GM10248 (cell line): ENCODE measurements around the gene ITGA1.
A peak's percentile ranks its signal among the peaks of the same experiment; 100 is the strongest.

ENCODE experiments used
- CTCF ChIA-PET: fragments of 300-600 bp; sonication (Branson Sonifier 250); formaldehyde crosslinking; extraction: SDS; loops from one replicate; lab custom pipeline; 2021; ENCODE audit warnings: antibody characterized with exemption; lab: Yijun Ruan, JAX
- POLR2A ChIA-PET: fragments of 350-650 bp; sonication (Branson Sonifier 250); formaldehyde crosslinking; extraction: SDS; loops from one replicate; lab custom pipeline; 2020; ENCODE audit warnings: antibody characterized with exemption; lab: Yijun Ruan, JAX
- DNase-seq: peaks from one replicate; pipeline ENCODE4 v3.0.0; 2012; ENCODE audit errors: extremely low spot score
- TF ChIP-seq, protein P1 (sequence below): IDR thresholded peaks from 2 replicates; pipeline ENCODE4 v1.5.1; 2012; ENCODE audit warnings: mild to moderate bottlenecking, low read depth; ENCODE audit errors: extremely low read depth, missing control alignments, control extremely low read depth

Gene ITGA1

DNA sequence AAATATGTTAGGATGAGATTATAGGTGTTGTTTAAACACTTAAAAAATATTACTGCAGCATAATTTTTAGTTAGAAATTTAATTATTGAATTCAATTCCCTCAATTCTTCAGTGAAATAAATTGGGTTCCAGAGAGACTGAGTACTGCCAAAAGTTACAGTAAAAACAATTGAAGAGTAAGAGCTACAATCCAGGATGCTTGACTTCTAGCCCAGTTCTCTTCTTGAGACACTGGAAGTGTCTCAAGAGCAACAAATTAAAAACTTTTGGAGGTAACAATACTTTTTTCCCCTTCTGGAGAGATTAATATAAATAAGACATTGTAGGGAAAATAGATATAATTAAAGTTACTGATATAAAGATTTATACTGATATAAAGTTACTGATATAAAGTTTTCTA lies 8.3 kb downstream of the ITGA1 start:
- POLR2A ChIA-PET = no interaction called here
- CTCF ChIA-PET = interaction anchor here (1.2 kb wide), 1 partner anchor 120 kb away, joined by 3 read pairs; no protein-coding TSS in a partner anchor
- DNase-seq = no peak
- TF ChIP-seq, protein P1, sequence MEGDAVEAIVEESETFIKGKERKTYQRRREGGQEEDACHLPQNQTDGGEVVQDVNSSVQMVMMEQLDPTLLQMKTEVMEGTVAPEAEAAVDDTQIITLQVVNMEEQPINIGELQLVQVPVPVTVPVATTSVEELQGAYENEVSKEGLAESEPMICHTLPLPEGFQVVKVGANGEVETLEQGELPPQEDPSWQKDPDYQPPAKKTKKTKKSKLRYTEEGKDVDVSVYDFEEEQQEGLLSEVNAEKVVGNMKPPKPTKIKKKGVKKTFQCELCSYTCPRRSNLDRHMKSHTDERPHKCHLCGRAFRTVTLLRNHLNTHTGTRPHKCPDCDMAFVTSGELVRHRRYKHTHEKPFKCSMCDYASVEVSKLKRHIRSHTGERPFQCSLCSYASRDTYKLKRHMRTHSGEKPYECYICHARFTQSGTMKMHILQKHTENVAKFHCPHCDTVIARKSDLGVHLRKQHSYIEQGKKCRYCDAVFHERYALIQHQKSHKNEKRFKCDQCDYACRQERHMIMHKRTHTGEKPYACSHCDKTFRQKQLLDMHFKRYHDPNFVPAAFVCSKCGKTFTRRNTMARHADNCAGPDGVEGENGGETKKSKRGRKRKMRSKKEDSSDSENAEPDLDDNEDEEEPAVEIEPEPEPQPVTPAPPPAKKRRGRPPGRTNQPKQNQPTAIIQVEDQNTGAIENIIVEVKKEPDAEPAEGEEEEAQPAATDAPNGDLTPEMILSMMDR = no peak

- POLR2A ChIA-PET = no interaction called here
- CTCF ChIA-PET = no interaction called here
- TF ChIP-seq, protein P1 = no peak
- DNase-seq = no peak
Measured at GRCh38 chr5:52796516-52797103, 8.9 kb downstream of the ITGA1 start.

- ChIA-PET POLR2A (interaction anchor here (0.7 to 0.9 kb wide), 2 partner anchors 27 to 33 kb away, joined by 3 to 4 read pairs; no protein-coding TSS in a partner anchor), CTCF (interaction anchor here (0.8 to 2.8 kb wide), 11 partner anchors 9 to 297 kb away, joined by 3 to 13 read pairs (median 4); partner anchors contain the start of genes ITGA1 and PELO)
- DNase-seq = no peak
- TF ChIP-seq, protein P1 = no peak
Measured at GRCh38 chr5:52798938-52799337, 11.2 kb downstream of the ITGA1 start.

DNA sequence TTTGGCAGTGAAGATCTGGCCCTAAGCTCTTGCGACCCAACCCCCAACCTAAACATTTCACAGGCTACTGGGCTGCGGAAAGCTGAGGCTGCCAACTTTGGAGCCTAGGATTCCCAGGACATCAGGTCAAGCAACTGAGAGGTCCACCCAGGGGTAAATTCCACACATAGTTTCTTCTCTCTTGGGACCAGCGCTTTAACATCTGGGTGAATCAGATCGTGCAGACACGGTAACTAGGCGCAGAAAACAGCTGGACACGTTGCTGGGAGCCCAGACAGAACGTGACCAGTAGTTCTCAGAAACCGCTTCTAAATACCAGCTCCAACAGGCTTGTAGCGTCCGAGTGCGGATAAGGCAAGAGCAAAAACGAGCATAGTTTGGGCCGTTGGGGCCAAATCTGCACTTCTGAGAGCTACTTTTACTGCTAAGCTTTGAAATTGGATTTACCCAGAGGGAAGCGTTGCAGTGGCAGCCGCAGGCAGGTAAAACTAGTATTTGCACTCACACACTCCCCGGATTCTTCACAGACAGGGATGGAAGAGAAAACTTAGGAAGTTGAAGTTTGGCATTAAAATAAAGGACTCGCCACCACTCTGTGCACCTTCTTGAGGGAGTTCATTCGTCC lies 11.8 kb downstream of the ITGA1 start:
- peak; percentile 3 for DNase-seq
- TF ChIP-seq, protein P1 = no peak
- ChIA-PET CTCF (interaction anchor here (0.8 to 2.8 kb wide), 10 partner anchors 9 to 296 kb away, joined by 3 to 13 read pairs (median 4); partner anchors contain the start of genes ITGA1 and PELO), POLR2A (interaction anchor here (0.7 to 1.0 kb wide), 3 partner anchors 10 to 34 kb away, joined by 3 to 4 read pairs (median 3); no protein-coding TSS in a partner anchor)

DNA sequence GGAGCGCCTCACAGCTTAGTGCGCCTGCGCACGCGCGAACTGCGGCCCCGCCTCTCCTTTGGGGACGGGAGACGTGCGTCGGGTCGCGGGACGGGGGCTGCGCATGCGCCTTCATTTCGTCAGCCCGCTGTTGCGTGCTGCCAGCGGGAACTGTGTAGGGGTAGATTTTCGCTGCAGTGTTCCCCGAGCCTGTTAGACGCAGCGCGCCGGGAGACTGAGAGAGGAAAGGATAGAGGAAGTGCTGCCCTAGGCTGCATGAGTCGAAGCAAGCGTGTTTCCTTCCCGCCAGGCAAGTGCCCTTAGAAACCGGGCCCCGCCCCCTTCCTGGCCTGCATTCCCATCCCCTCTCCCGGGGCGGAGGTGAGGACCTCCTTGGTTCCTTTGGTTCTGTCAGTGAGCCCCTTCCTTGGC lies 12.3 kb downstream of the ITGA1 start:
- CTCF ChIA-PET = interaction anchor here (0.8 to 2.8 kb wide), 9 partner anchors 8 to 296 kb away, joined by 3 to 13 read pairs (median 6); partner anchors contain the start of genes ITGA1 and PELO
- POLR2A ChIA-PET = interaction anchor here (0.9 to 1.0 kb wide), 2 partner anchors 10 to 26 kb away, joined by 3 to 4 read pairs; no protein-coding TSS in a partner anchor
- DNase-seq = peak; percentile 94
- TF ChIP-seq, protein P1 = no peak
